ENCODE data around the gene LRCOL1. TPM values are rescaled to one million over a fixed set of nuclear protein-coding genes. Genes with fewer than 3 reads are reported as not detected.

LRCOL1 gene
- total and polyA plus RNA-seq, 2 of the 8 experiments (the other 6 are each of a cell fraction or from before 2014, with no cell fraction given): not detected

- WGBS, 2 experiments (ENCODE audit: extremely low coverage in 1 of 2, insufficient coverage in 1 of 2, insufficient read length in 1 of 2, insufficient replicate concordance in 2 of 2, low coverage in 1 of 2, low lambda C conversion rate in 2 of 2, missing lambda C conversion rate in 1 of 2): 92% methylated on average over 11 of the region's 17 CpGs; no CpG with 5 or more reads in 1 of the 2 experiments
- Histone ChIP-seq H4K91ac (replicated peaks; ENCODE audit: insufficient read length, low read length) (no peak overlapping the region), H3K14ac (ENCODE audit: insufficient read length) (no peak overlapping the region), H4K8ac (ENCODE audit: extremely low read depth, insufficient read depth, low read length) (no peak overlapping the region), H2BK120ac (replicated peaks; ENCODE audit: low read depth, low read length) (no peak overlapping the region), H2AFZ (ENCODE audit: low read length) (no peak overlapping the region), H3K4me3 (ENCODE audit: extremely low read depth in 1 of 4, insufficient read depth in 2 of 4, low read depth in 3 of 4, low read length in 4 of 4) (no peak overlapping the region), H2BK5ac (ENCODE audit: low read depth, low read length) (no peak overlapping the region), H3K23me2 (ENCODE audit: low read depth, low read length) (no peaks in the 10 kb centered on the region), H3K27me3 (replicated peaks in 1 of 4; ENCODE audit: control insufficient read depth in 3 of 4, extremely low read depth in 1 of 4, insufficient read depth in 3 of 4, low read length in 3 of 4) (peaks cover 0 to 5% (median 1%) of the 10 kb centered on the region in 4 experiments; a peak in 3 of 7 replicates), H4K5ac (ENCODE audit: insufficient read length, low read depth, low read length) (no peak overlapping the region), H3K79me1 (ENCODE audit: low read depth, low read length) (peaks cover 23% of the 10 kb centered on the region), H3K79me2 (ENCODE audit: control insufficient read depth in 1 of 2, insufficient read depth in 2 of 2, low read length in 2 of 2) (peaks cover 8 to 22% of the 10 kb centered on the region in 2 experiments), H3K27ac (ENCODE audit: low read depth, low read length) (no peak overlapping the region), H4K20me1 (replicated peaks in 1 of 2; ENCODE audit: control insufficient read depth in 1 of 2, insufficient read depth in 2 of 2, low read length in 2 of 2) (peaks cover 32 to 52% of the 10 kb centered on the region in 2 experiments), H2BK15ac (ENCODE audit: low read length) (no peak overlapping the region), H3K4me1 (replicated peaks in 1 of 4; ENCODE audit: control insufficient read depth in 3 of 4, insufficient read depth in 4 of 4, low read length in 3 of 4) (no peaks in the 10 kb centered on the region), H2AK5ac (ENCODE audit: low read depth, low read length) (no peak overlapping the region), H2BK20ac (ENCODE audit: low read length) (no peak overlapping the region), H3K9ac (replicated peaks in 1 of 4; ENCODE audit: extremely low read depth in 1 of 4, low read depth in 3 of 4, low read length in 3 of 4) (no peak overlapping the region), H3K36me3 (ENCODE audit: control insufficient read depth in 2 of 4, insufficient read depth in 4 of 4, low read length in 3 of 4) (peaks cover 2 to 47% (median 13%) of the 10 kb centered on the region in 4 experiments; a peak in 5 of 8 replicates), H3K18ac (ENCODE audit: extremely low read depth, low read length) (no peak overlapping the region), H2BK12ac (ENCODE audit: low read depth, low read length) (no peak overlapping the region), H3K4me2 (ENCODE audit: insufficient read depth in 1 of 2, low read depth in 2 of 2, low read length in 2 of 2) (no peak overlapping the region), H3K4ac (replicated peaks; ENCODE audit: insufficient read length, low read depth, low read length) (no peak overlapping the region), H3K23ac (ENCODE audit: insufficient read length) (no peak overlapping the region), H3K9me3 (ENCODE audit: insufficient read depth in 2 of 2, low read depth in 1 of 2, low read length in 1 of 2) (no peaks in the 10 kb centered on the region), H3K56ac (replicated peaks; ENCODE audit: insufficient read length, low read depth, low read length) (no peak overlapping the region)
- DNase-seq (ENCODE audit: low read depth in 1 of 2, low spot score in 2 of 2) (no peak), FAIRE-seq (no peak)
- CTCF ChIA-PET (ENCODE audit: partially characterized antibody): interaction anchor here (1.1 to 3.0 kb wide), 7 partner anchors 8 to 154 kb away, joined by 3 to 15 read pairs (median 6); no protein-coding TSS in a partner anchor
- POLR2A ChIA-PET (ENCODE audit: partially characterized antibody): interaction anchor here (1.2 to 8.7 kb wide), 5 partner anchors 8 to 417 kb away, joined by 3 to 60 read pairs (median 5); no protein-coding TSS in a partner anchor
- TF ChIP-seq SIN3A (conservative IDR thresholded peaks at IDR 0.05 in 1 of 2, IDR thresholded peaks at IDR 0.05 in 1 of 2; ENCODE audit: low read depth in 1 of 2, low read length in 2 of 2) (no peak), CREB1 (IDR thresholded peaks at IDR 0.05) (no peak), MAFK (IDR thresholded peaks at IDR 0.05; ENCODE audit: low read depth, low read length) (no peak), CTCF (IDR thresholded peaks at IDR 0.05; ENCODE audit: control extremely low read depth in 1 of 3, insufficient read depth in 1 of 3, low read depth in 1 of 3, low read length in 3 of 3) (no peak), EZH2 (IDR thresholded peaks at IDR 0.05; ENCODE audit: low read depth, low read length, severe bottlenecking) (no peak), BRCA1 (IDR thresholded peaks at IDR 0.05; ENCODE audit: low read depth, low read length) (no peak), HDAC2 (IDR thresholded peaks at IDR 0.05; ENCODE audit: borderline replicate concordance in 1 of 2, low read depth in 2 of 2, low read length in 2 of 2) (no peak), E2F6 (IDR thresholded peaks at IDR 0.05) (no peak)
These were observed 41.4 kb downstream of the LRCOL1 start for GRCh38 chr12:132568826-132569480.

Measured in H1 (cell line).